Measurements from ENCODE around the gene SEZ6L.

Gene SEZ6L

GRCh38 chr22:26414347-26414746 is 245.1 kb downstream of the SEZ6L start:
- H3K4me3 ChIP-seq (ENCODE audit: low read depth in 1 of 2, low read length in 1 of 2), result no peak overlapping the region
- no peaks in the 10 kb centered on the region for H3K4me1 ChIP-seq (ENCODE audit: control insufficient read depth in 1 of 2, insufficient read depth in 1 of 2, low read depth in 1 of 2, low read length in 1 of 2)
- H3K27ac ChIP-seq, result no peak overlapping the region
- H3K27me3 ChIP-seq, result peaks cover 63% of the 10 kb centered on the region
- H3K36me3 ChIP-seq, result no peaks in the 10 kb centered on the region
- H3K9me3 ChIP-seq, result no peaks in the 10 kb centered on the region
- TF ChIP-seq CTCF (IDR thresholded peaks at IDR 0.05), result no peak

- no peaks in the 10 kb centered on the region for H3K9me3 ChIP-seq
- no peaks in the 10 kb centered on the region for H3K4me1 ChIP-seq (ENCODE audit: control insufficient read depth in 1 of 2, insufficient read depth in 1 of 2, low read depth in 1 of 2, low read length in 1 of 2)
- TF ChIP-seq CTCF (IDR thresholded peaks at IDR 0.05), result no peak
- H3K36me3 ChIP-seq, result no peaks in the 10 kb centered on the region
- no peak overlapping the region for H3K4me3 ChIP-seq (ENCODE audit: low read depth in 1 of 2, low read length in 1 of 2)
- H3K27me3 ChIP-seq, result peaks cover 55% of the 10 kb centered on the region
- no peak overlapping the region for H3K27ac ChIP-seq
These were observed 247.0 kb downstream of the SEZ6L start for GRCh38 chr22:26416256-26416655.

GRCh38 chr22:26416670-26417276 is 247.5 kb downstream of the SEZ6L start:
- H3K4me1 ChIP-seq (ENCODE audit: control insufficient read depth in 1 of 2, insufficient read depth in 1 of 2, low read depth in 1 of 2, low read length in 1 of 2), result no peaks in the 10 kb centered on the region
- H3K36me3 ChIP-seq, result no peaks in the 10 kb centered on the region
- H3K4me3 ChIP-seq (ENCODE audit: low read depth in 1 of 2, low read length in 1 of 2), result no peak overlapping the region
- H3K27ac ChIP-seq, result no peak overlapping the region
- H3K27me3 ChIP-seq, result peaks cover 51% of the 10 kb centered on the region
- no peaks in the 10 kb centered on the region for H3K9me3 ChIP-seq
- no peak for TF ChIP-seq CTCF (IDR thresholded peaks at IDR 0.05)

GRCh38 chr22:26417406-26417805 is 248.1 kb downstream of the SEZ6L start:
- Histone ChIP-seq H3K9me3 (no peaks in the 10 kb centered on the region), H3K27me3 (peaks cover 50% of the 10 kb centered on the region), H3K4me1 (ENCODE audit: control insufficient read depth in 1 of 2, insufficient read depth in 1 of 2, low read depth in 1 of 2, low read length in 1 of 2) (no peaks in the 10 kb centered on the region), H3K36me3 (no peaks in the 10 kb centered on the region), H3K27ac (no peak overlapping the region), H3K4me3 (ENCODE audit: low read depth in 1 of 2, low read length in 1 of 2) (no peak overlapping the region)
- TF ChIP-seq CTCF (IDR thresholded peaks at IDR 0.05), result no peak

GRCh38 chr22:26418620-26419019 is 249.4 kb downstream of the SEZ6L start:
- no peaks in the 10 kb centered on the region for H3K9me3 ChIP-seq
- TF ChIP-seq CTCF (IDR thresholded peaks at IDR 0.05), result no peak

More at GRCh38 chr22:26418620-26419019, 249.4 kb downstream of the SEZ6L start:
- H3K36me3 ChIP-seq, result no peaks in the 10 kb centered on the region
- no peaks in the 10 kb centered on the region for H3K4me1 ChIP-seq (ENCODE audit: control insufficient read depth in 1 of 2, insufficient read depth in 1 of 2, low read depth in 1 of 2, low read length in 1 of 2)
- H3K27me3 ChIP-seq, result peaks cover 38% of the 10 kb centered on the region
- H3K27ac ChIP-seq, result no peak overlapping the region
- H3K4me3 ChIP-seq (ENCODE audit: low read depth in 1 of 2, low read length in 1 of 2), result no peak overlapping the region

Data from neutrophil (primary cell).